Fibroblast of the aortic adventitia (primary cell): ENCODE results near the gene RAB20. TPM values are rescaled to one million over a fixed set of nuclear protein-coding genes. Genes with fewer than 3 reads are reported as not detected.
"Not testable (repeated sequence)": the region's sequence is repeated elsewhere in the genome, so short reads cannot be mapped to it uniquely, and the experiment has no call there.

Experiments
- DNase-seq: peaks from one replicate; pipeline ENCODE4 v3.0.0-alpha.2; 2010; ENCODE audit warnings: low read depth
- H3K4me3 ChIP-seq: 2 replicates; pipeline ENCODE4 v1.5.1; 2011; ENCODE audit warnings: low read depth, mild to moderate bottlenecking, control low read depth, low read length, moderate library complexity
- total RNA-seq: library from RNA; depleted of rRNA; stranded (reverse); fragments of >200 nt; gene quantifications from 2 replicates; pipeline ENCODE4 v1.2.3, GENCODE V29; 2012; ENCODE audit warnings: low replicate concordance
- TF ChIP-seq, protein P1 (sequence below): IDR thresholded peaks from 2 replicates; pipeline ENCODE4 v1.5.1; 2011; ENCODE audit warnings: mild to moderate bottlenecking, low read length, control low read depth, inconsistent platforms; ENCODE audit not compliant: insufficient read depth

RAB20 gene
- total RNA-seq, 1 donor = 1.6 TPM

DNA sequence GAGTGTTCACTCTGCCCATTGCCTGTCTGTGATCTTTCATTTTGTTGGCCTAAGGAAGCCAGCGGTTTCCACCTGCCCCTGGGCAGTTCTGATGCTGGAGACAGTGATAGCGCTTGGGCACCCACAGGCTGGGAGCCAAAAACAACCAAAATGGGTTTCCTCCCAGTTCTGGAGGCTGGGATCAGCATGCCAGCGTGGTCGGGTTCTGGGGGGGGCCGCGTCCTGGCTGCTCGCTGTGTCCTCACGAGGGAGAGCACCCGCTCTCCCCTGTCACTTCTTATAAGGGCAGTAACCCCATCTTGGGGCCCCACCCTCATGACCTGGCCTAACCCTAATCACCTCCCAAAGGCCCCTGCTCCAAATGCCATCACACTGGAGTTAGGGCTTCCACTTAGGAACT, 67.9 kb downstream of the RAB20 start:
- TF ChIP-seq, protein P1, sequence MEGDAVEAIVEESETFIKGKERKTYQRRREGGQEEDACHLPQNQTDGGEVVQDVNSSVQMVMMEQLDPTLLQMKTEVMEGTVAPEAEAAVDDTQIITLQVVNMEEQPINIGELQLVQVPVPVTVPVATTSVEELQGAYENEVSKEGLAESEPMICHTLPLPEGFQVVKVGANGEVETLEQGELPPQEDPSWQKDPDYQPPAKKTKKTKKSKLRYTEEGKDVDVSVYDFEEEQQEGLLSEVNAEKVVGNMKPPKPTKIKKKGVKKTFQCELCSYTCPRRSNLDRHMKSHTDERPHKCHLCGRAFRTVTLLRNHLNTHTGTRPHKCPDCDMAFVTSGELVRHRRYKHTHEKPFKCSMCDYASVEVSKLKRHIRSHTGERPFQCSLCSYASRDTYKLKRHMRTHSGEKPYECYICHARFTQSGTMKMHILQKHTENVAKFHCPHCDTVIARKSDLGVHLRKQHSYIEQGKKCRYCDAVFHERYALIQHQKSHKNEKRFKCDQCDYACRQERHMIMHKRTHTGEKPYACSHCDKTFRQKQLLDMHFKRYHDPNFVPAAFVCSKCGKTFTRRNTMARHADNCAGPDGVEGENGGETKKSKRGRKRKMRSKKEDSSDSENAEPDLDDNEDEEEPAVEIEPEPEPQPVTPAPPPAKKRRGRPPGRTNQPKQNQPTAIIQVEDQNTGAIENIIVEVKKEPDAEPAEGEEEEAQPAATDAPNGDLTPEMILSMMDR = no peak
- no peak overlapping the region for H3K4me3 ChIP-seq

DNA sequence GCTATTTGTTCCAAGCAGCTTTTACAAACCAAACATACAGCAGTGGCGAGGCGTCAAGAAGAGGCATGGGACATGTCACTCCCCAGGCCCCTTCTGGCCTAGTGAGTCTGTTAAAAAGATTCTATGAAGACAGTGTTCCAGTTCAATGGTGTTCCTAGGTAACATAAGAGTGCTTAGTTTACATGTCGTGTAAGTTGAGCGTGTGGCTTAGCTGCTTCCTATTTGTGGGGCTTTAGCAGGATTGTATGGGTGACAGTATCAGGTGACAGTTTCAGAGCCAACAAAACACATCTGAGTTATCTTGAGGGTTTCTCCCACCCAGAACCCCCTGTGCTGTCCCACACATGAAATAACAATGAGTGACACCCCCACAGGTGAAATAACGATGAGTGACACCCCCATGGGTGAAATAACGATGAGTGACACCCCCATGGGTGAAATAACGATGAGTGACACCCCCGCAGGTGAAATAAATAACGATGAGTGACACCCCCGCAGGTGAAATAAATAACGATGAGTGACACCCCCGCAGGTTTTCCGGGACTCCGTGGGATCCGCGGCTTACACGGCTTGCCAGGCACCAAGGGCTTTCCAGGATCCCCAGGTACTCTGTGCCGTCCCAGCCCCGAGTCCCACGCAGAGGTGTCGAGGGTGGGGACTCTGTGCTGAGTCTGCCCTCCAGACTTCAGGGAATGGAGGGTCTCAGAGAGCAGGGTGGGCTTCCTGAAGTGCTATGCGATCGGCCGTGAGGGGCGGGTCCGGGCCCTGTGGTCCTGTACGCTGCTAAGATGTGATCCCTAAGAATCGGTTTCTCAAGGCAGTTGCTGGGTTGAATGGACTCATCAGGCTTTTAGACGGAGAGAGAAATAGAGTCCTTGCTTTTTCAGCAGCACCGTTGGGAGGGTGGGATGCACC, 68.6 kb downstream of the RAB20 start:
- TF ChIP-seq, protein P1 = no peak
- no peak overlapping the region for H3K4me3 ChIP-seq
- no peak for DNase-seq

More for the DNA sequence above, 67.9 kb downstream of the RAB20 start:
- no peak for DNase-seq

DNA sequence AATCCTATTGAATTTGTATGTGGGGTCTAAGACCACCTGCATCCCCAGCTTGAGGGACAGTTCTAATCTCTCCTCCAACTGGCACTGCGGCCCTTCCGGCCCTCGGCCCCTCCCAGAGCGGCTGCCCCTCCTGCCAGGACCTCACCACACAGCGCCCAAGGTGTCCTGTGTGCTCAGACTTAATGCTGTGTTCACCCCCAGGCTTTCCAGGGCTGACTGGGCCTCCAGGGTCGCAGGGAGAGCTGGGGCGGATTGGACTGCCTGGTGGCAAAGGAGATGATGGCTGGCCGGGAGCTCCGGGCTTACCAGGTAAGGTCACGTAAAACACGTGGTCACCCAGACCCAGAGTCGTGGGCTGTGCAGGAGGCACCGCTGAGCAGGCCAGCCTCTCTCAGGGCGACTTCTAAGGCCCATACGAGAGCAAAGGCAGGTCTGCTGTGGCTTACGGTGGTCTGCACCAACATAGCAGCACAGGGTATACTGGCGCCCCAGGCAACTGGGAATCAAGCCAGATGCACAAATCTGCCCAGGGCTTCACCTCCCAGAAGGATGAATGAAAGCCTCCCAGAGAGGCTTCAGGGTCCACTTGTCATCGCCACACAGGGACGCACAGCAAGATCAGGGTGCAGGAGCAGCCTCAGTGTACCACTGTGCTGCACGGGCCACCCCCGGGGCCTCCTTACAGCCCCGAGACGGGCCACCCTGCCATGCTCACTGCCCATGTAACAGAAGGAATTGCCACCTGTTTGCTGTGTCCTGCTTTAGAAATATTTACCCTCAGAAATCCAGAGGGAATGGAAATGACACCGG, 69.4 kb downstream of the RAB20 start:
- DNase-seq = no peak
- H3K4me3 ChIP-seq = no peak overlapping the region

DNA sequence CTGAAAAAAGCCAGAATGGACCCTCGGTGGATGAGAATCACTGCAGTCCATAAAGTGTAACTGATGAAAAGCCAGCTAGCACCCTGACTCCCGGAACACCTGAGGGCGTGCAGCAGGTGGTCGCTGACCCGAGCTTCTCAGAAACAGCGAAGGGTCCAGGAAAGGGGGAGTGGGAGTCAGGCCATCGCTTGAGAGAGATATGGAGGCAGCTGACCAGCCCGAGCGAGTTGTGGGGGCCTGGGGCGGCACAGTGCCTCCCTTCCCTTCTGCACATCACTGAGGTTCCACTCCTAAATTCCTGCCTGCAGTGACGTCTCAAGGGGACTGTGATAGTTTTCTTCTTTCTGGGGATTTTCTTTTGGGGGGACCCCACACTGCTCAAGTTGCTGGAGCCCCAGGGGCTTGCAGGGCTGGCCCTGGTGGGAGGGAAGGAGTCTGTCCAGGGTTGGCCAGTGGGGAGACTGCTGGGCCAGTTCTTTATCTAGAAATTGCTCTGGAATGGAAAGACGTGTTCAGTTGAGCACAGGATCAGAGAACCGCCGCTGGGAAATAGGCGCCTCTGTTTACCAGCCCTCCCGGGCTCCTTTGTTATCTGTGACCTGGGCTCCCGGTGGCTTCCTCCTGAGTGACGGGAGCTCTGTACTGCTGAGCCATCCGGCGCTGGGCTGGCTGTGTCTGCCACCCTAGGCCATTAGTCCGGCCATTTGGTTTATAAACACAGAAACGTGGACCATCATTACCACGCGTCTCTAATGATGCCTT, 71.3 kb downstream of the RAB20 start:
- no peak overlapping the region for H3K4me3 ChIP-seq
- TF ChIP-seq, protein P1 = no peak
- no peak for DNase-seq

More for the DNA sequence above, 69.4 kb downstream of the RAB20 start:
- TF ChIP-seq, protein P1 = no peak

DNA sequence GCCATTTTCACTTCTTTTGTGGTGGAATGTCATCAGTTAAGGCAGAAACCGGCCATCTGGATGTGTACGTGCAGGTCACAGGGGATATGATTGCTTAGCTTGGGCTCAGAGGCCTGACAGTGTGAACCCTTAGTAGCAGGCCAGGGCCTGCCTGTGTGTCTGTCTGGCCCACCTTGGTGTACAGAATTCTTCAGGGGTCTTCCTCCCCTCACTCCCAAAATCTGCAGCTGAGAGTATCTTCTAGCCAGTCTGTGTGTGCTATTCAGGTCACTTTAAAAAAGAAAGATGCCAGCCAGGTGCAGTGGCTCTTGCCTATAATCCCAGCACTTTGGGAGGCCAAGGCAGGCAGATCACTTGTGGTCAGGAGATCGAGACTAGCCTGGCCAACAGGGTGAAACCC, 74.6 kb downstream of the RAB20 start:
- not testable (repeated sequence) for H3K4me3 ChIP-seq, DNase-seq

DNA sequence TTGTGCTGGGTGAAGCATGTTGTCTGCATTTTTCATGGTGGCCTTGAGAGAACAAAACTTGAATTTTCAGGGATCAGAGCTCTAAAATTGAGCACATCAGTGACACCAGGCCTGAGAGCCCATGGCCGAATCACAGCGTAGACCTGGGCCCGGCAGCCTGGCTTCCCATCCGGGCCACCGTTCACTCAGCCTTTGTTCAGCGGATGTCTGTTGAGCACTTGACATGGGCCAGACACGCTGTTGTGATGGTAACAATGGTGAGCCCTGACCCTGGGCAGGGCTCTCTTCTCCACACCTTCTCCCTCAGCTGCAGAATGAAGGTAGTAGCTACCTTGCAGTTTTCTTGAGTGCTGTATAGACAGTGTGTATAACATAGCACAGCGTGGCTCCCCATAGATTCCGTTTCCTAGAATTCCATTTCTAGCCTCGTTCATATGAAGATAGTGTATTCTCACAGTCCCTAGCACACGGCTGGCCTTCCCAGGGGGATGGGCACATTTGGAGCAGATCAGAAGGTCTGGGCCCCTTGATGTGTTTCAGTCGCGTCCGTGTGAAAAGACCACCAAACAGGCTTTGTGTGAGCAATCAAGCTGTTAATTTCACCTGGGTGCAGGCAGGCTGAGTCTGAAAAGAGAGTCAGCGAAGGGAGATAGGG, 75.3 kb downstream of the RAB20 start:
- TF ChIP-seq, protein P1 = no peak

More for the DNA sequence above, 75.3 kb downstream of the RAB20 start:
- no peak overlapping the region for H3K4me3 ChIP-seq
- DNase-seq = no peak
